GM12878 (cell line): Measurements from ENCODE around the gene CCDC85B. TPM values are rescaled to one million over a fixed set of nuclear protein-coding genes. Genes with fewer than 3 reads are reported as not detected.

ENCODE experiments used
- ATAC-seq: fragments of 200-7000 bp; cut with Tn5 transposase; 3 replicates; pipeline ENCODE4 v1.9.1; 2020; ENCODE audit warnings: mild to moderate bottlenecking, moderate library complexity
- BruUV-seq: library from RNA; stranded (reverse); fragments of 400-500 nt; replicated peaks from 2 replicates; lab custom pipeline; 2021; lab: Mats Ljungman, UMichigan
- CTCF ChIA-PET: fragments of 300-600 bp; sonication (Branson Sonifier 250); formaldehyde crosslinking; extraction: SDS; loops from one replicate; lab custom pipeline; 2021; ENCODE audit warnings: inconsistent platforms; lab: Yijun Ruan, JAX
- POLR2A ChIA-PET: fragments of 350-600 bp; formaldehyde crosslinking; extraction: SDS; loops from one replicate; lab custom pipeline; 2021; ENCODE audit warnings: inconsistent platforms; lab: Charles Lee
- RAD21 ChIA-PET: fragments of 300-600 bp; sonication (Branson Sonifier 250); formaldehyde crosslinking; loops from one replicate; lab custom pipeline; 2023; ENCODE audit warnings: antibody characterized with exemption; ENCODE audit not compliant: unreplicated experiment; lab: Charles Lee
- SMC1A ChIA-PET: fragments of 300-600 bp; sonication (Branson Sonifier 250); formaldehyde crosslinking; loops from one replicate; lab custom pipeline; 2023; ENCODE audit not compliant: unreplicated experiment, uncharacterized antibody; lab: Charles Lee
- DNase-seq: peaks from one replicate; pipeline ENCODE4 v3.0.0-alpha.2; 2011; ENCODE audit warnings: low read depth, low spot score
- FAIRE-seq: peaks from 3 replicates; lab custom pipeline; 2011; peaks lifted over from hg19 to GRCh38; lab: Jason Lieb, UNC
- H2AFZ ChIP-seq: 2 replicates; pipeline ENCODE4 v1.6.0; 2011; ENCODE audit warnings: low read depth, low read length, control low read depth; ENCODE audit not compliant: control insufficient read depth
- H3K27ac ChIP-seq: 2 replicates; pipeline ENCODE4 v1.5.1; 2011; ENCODE audit warnings: control low read depth; ENCODE audit not compliant: control insufficient read depth, insufficient read depth
- H3K27me3 ChIP-seq, 2 experiments: replicated peaks in 1 of 2; 2 replicates each; pipeline versions ENCODE4 v1.6.0 to v1.6.1; 2011; ENCODE audit warnings: low read length in 1 of 2; ENCODE audit not compliant: control insufficient read depth in 2 of 2, insufficient read depth in 2 of 2
- H3K36me3 ChIP-seq, 2 experiments: 2 replicates each; pipeline ENCODE4 v1.5.1; 2011; ENCODE audit warnings: low read length in 1 of 2; ENCODE audit not compliant: control insufficient read depth in 2 of 2, insufficient read depth in 2 of 2
- H3K4me1 ChIP-seq: 2 replicates; pipeline ENCODE4 v1.6.1; 2011; ENCODE audit warnings: mild to moderate bottlenecking, low read length, moderate library complexity, mixed read lengths; ENCODE audit not compliant: control insufficient read depth, insufficient read depth
- H3K4me2 ChIP-seq: 2 replicates; pipeline ENCODE4 v1.6.0; 2011; ENCODE audit warnings: control low read depth; ENCODE audit not compliant: control insufficient read depth, insufficient read depth
- H3K4me3 ChIP-seq: fragments of 200-600 bp; sonication (generic); 2 replicates; pipeline ENCODE4 v1.5.1; 2016
- H3K79me2 ChIP-seq: 2 replicates; pipeline ENCODE4 v1.6.0; 2011; ENCODE audit warnings: low read length; ENCODE audit not compliant: control insufficient read depth, insufficient read depth
- H3K9ac ChIP-seq: 2 replicates; pipeline ENCODE4 v1.8.0; 2011; ENCODE audit warnings: low read length, control low read depth, mixed read lengths; ENCODE audit not compliant: control insufficient read depth, insufficient read depth
- H3K9me3 ChIP-seq: replicated peaks from 3 replicates; pipeline ENCODE4 v1.5.1; 2011; ENCODE audit warnings: mild to moderate bottlenecking, low read length; ENCODE audit not compliant: control insufficient read depth, insufficient read depth
- H4K20me1 ChIP-seq: 2 replicates; pipeline ENCODE4 v1.6.0; 2011; ENCODE audit not compliant: control insufficient read depth, insufficient read depth
- CHD1 ChIP-seq: IDR thresholded peaks from 2 replicates; pipeline ENCODE4 v1.6.1; 2012; ENCODE audit warnings: low read depth, low read length, improper control_type of control experiment
- CHD2 ChIP-seq: IDR thresholded peaks from 2 replicates; pipeline ENCODE4 v1.6.1; 2011; ENCODE audit warnings: low read depth, low read length, improper control_type of control experiment, borderline replicate concordance
- EGR1 ChIP-seq, 2 experiments: IDR thresholded peaks; 1 replicate in 1 of 2; 2 replicates in 1 of 2; pipeline ENCODE4 v1.6.1; 2011 to 2012; ENCODE audit warnings: low read depth in 2 of 2, low read length in 2 of 2, borderline replicate concordance in 1 of 2, mild to moderate bottlenecking in 1 of 2, moderate library complexity in 1 of 2
- ETV6 ChIP-seq, 2 experiments: fragments of 450-650 bp in 1 of 2; IDR thresholded peaks in 1 of 2; conservative IDR thresholded peaks in 1 of 2; 2 replicates each; pipeline ENCODE4 v1.6.1; 2014; ENCODE audit warnings: antibody characterized with exemption in 1 of 2, borderline replicate concordance in 1 of 2, low read depth in 1 of 2, mild to moderate bottlenecking in 1 of 2, moderate library complexity in 1 of 2
- EZH2 ChIP-seq: IDR thresholded peaks from 2 replicates; pipeline ENCODE4 v1.6.1; 2012; ENCODE audit warnings: low read depth, mild to moderate bottlenecking, control low read depth, inconsistent platforms, low read length, borderline replicate concordance; ENCODE audit not compliant: control insufficient read depth
- HDAC6 ChIP-seq: fragments of 200-600 bp; sonication (generic); IDR thresholded peaks from one replicate; pipeline ENCODE4 v1.8.0; 2017; ENCODE audit warnings: antibody characterized with exemption; ENCODE audit not compliant: unreplicated experiment
- LARP7 ChIP-seq: fragments of 450-650 bp; IDR thresholded peaks from 2 replicates; pipeline ENCODE4 v1.6.1; 2017; ENCODE audit warnings: mild to moderate bottlenecking
- NR2C2 ChIP-seq: IDR thresholded peaks from 2 replicates; pipeline ENCODE4 v1.6.1; 2011; ENCODE audit warnings: borderline replicate concordance, low read depth; ENCODE audit not compliant: control insufficient read depth, insufficient read length
- SMARCA5 ChIP-seq: fragments of 450-650 bp; IDR thresholded peaks from 2 replicates; pipeline ENCODE4 v1.6.1; 2017; ENCODE audit warnings: mild to moderate bottlenecking
- SREBF1 ChIP-seq: IDR thresholded peaks from 2 replicates; pipeline ENCODE4 v1.6.1; 2012; ENCODE audit warnings: mild to moderate bottlenecking, low read length
- TARDBP ChIP-seq: IDR thresholded peaks from 2 replicates; pipeline ENCODE4 v1.6.1; 2016; ENCODE audit warnings: borderline replicate concordance
- TBL1XR1 ChIP-seq: IDR thresholded peaks from 2 replicates; pipeline ENCODE4 v1.6.1; 2012; ENCODE audit warnings: low read depth, low read length, improper control_type of control experiment
- TCF12 ChIP-seq: IDR thresholded peaks from 2 replicates; pipeline ENCODE4 v1.6.1; 2011; ENCODE audit warnings: low read depth, mild to moderate bottlenecking, low read length
- ZNF384 ChIP-seq: IDR thresholded peaks from 2 replicates; pipeline ENCODE4 v1.6.1; 2012; ENCODE audit warnings: low read depth, mild to moderate bottlenecking, low read length, improper control_type of control experiment, borderline replicate concordance
- WGBS: methylation state at CpG from one replicate; pipeline ENCODE4 v1.1.6; 2016; ENCODE audit warnings: low lambda C conversion rate; ENCODE audit not compliant: insufficient replicate concordance, insufficient coverage; ENCODE audit errors: missing lambda C conversion rate; 5-methylcytosine and 5-hydroxymethylcytosine counted together
- in situ Hi-C: fragments of 300-500 bp; cut with MboI; formaldehyde crosslinking; loops from 9 replicates; pipeline ENCODE4 v1.14.3; 2018; ENCODE audit warnings: mixed read lengths
- intact Hi-C: fragments of 100-400 bp; cut with micrococcal nuclease; formaldehyde crosslinking; loops from one replicate; pipeline ENCODE4 v1.14.2; 2022; ENCODE audit not compliant: unreplicated experiment
- polyA plus RNA-seq, 11 experiments: library from polyadenylated mRNA; depleted of rRNA in 4 of 11; unstranded in 6 of 11; stranded (reverse) in 5 of 11; fragments of >200 nt; fragmentation: Nextera tagmentation in 4 of 11; fragmentation: Illumina TruSeq in 1 of 11; extraction: Ambion mirVana in 4 of 11; extraction: Trizol in 1 of 11; gene quantifications; 1 replicate in 1 of 11; 2 replicates in 10 of 11; pipeline versions ENCODE4 v1.2.1 to v1.2.3, GENCODE V29; 2011 to 2016; ENCODE audit warnings: inconsistent platforms in 2 of 11, missing spikeins in 2 of 11, low read depth in 1 of 11
- total RNA-seq, 4 experiments: library from RNA; depleted of rRNA in 3 of 4; stranded (reverse); fragments of >200 nt in 3 of 4; fragmentation: Illumina TruSeq in 1 of 4; extraction: Trizol in 1 of 4; gene quantifications; 2 replicates each; pipeline versions ENCODE4 v1.2.1 to v1.2.3, GENCODE V29; 2013 to 2021
- TF ChIP-seq, protein P1 (sequence below): IDR thresholded peaks from 2 replicates; pipeline ENCODE4 v1.6.1; 2011; ENCODE audit warnings: borderline replicate concordance, low read depth, mild to moderate bottlenecking, moderate library complexity, mixed read lengths, low read length; ENCODE audit not compliant: insufficient read depth; ENCODE audit errors: extremely low read length
- TF ChIP-seq, protein P2 (sequence below): fragments of 450-650 bp; IDR thresholded peaks from 2 replicates; pipeline ENCODE4 v1.6.1; 2014; ENCODE audit warnings: mild to moderate bottlenecking
- TF ChIP-seq, protein P3 (sequence below): fragments of 450-650 bp; conservative IDR thresholded peaks from 2 replicates; pipeline ENCODE4 v1.6.1; 2017; ENCODE audit warnings: mild to moderate bottlenecking, moderate library complexity

The CCDC85B gene
- total and polyA plus RNA-seq, 10 of the 15 experiments (the other 5 are each of a cell fraction or from before 2014, with no cell fraction given) = 0.32 to 114 (median 49.5) TPM

DNA sequence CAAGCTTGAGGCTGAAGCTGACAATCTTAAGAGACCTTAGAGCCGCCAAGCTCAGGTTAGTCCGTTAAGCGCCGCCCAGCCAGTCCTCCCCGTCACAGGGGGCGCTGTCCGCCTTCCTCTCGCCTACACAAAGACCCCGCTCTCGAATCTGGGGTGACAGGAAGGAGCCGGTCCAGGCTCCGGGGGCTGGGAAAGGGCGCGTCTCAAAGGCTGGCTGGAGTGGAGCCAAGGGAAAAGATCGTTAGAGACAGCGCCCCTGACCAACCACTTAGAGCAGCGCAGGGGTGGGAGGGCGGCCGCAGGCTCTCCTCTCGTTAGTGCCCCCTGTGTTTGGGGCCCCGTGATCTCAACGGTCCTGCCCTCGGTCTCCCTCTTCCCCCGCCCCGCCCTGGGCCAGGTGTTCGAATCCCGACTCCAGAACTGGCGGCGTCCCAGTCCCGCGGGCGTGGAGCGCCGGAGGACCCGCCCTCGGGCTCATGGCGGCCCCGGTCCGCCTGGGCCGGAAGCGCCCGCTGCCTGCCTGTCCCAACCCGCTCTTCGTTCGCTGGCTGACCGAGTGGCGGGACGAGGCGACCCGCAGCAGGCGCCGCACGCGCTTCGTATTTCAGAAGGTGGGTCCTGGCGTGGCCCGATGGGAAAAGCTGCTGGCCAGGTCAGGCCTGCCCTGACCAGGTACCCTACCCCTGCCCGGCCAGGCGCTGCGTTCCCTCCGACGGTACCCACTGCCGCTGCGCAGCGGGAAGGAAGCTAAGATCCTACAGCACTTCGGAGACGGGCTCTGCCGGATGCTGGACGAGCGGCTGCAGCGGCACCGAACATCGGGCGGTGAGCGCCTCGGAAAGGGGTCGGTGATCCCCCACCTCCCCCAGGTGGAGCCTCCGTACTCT lies 30.0 kb upstream of the CCDC85B start, which contains the start of gene MUS81:
Gene MUS81 (plus strand): TSS at position 156 of the 887 bp plus-strand sequence. CDS start 321 bp downstream, at position 477.
- H4K20me1 ChIP-seq = peaks cover 11% of the 10 kb centered on the region
- peaks cover 51% of the 10 kb centered on the region for H3K79me2 ChIP-seq
- FAIRE-seq (peak; percentile 93), DNase-seq (peak; percentile 82), ATAC-seq (peak; percentile 58)
- peaks cover 23 to 35% of the 10 kb centered on the region in 2 experiments for H3K36me3 ChIP-seq
- 1% methylated on average over 76 of the region's 78 CpGs for WGBS
- in situ Hi-C loops (loop anchor here (25.0 kb wide), 1 partner anchor 1623 kb away; the partner anchor contains the start of genes DNAJC4, FKBP2, NUDT22 and PPP1R14B), intact Hi-C loops (no loop called here)
- TSS peak; percentile 71 for BruUV-seq
- H3K4me3 ChIP-seq = peak within 1 kb of the TSS; percentile 85
- no peaks in the 10 kb centered on the region for H3K27me3 ChIP-seq
- ChIA-PET SMC1A (interaction anchor here (0.6 to 4.3 kb wide), 13 partner anchors 9 to 191 kb away, joined by 3 to 52 read pairs (median 4); partner anchors contain the start of genes BANF1, CCDC85B, FIBP and KAT5), RAD21 (interaction anchor here (0.7 to 5.0 kb wide), 20 partner anchors 11 to 275 kb away, joined by 3 to 76 read pairs (median 5); partner anchors contain the start of genes BANF1, CCDC85B, EIF1AD and FIBP), CTCF (interaction anchor here (0.6 to 5.7 kb wide), 33 partner anchors 10 to 290 kb away, joined by 3 to 146 read pairs (median 4); partner anchors contain the start of genes CCDC85B, CTSW, EFEMP2 and FAM89B), POLR2A (interaction anchor here (0.8 to 5.6 kb wide), 22 partner anchors 9 to 246 kb away, joined by 3 to 155 read pairs (median 6); partner anchors contain the start of genes CCDC85B, EFEMP2, FIBP and KAT5)
- no peaks in the 10 kb centered on the region for H3K9me3 ChIP-seq
- peaks cover 22% of the 10 kb centered on the region for H3K4me1 ChIP-seq
- peak within 1 kb of the TSS; percentile 97 for H3K9ac ChIP-seq
- H3K4me2 ChIP-seq = peak within 1 kb of the TSS; percentile 99
- H3K27ac ChIP-seq = peak within 1 kb of the TSS; percentile 100
- H2AFZ ChIP-seq = peak within 1 kb of the TSS; percentile 74
- TF ChIP-seq, protein P1, sequence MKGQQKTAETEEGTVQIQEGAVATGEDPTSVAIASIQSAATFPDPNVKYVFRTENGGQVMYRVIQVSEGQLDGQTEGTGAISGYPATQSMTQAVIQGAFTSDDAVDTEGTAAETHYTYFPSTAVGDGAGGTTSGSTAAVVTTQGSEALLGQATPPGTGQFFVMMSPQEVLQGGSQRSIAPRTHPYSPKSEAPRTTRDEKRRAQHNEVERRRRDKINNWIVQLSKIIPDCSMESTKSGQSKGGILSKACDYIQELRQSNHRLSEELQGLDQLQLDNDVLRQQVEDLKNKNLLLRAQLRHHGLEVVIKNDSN = no peak
- TF ChIP-seq SREBF1 (no peak), EGR1 (IDR thresholded peaks at IDR 0.05; ENCODE audit: borderline replicate concordance in 1 of 2, low read depth in 2 of 2, low read length in 2 of 2) (peak in 1 of 2 experiments; percentile 88; a peak in 2 of 3 replicates), NR2C2 (no peak), ETV6 (conservative IDR thresholded peaks at IDR 0.05 in 1 of 2, IDR thresholded peaks at IDR 0.05 in 1 of 2; ENCODE audit: borderline replicate concordance in 1 of 2, low read depth in 1 of 2) (no peak; a peak in 1 of 4 replicates), LARP7 (peak; percentile 77; the same call in 1 of the 2 replicates), CHD2 (peak; percentile 67; the same call in 1 of the 2 replicates), EZH2 (no peak), HDAC6 (no peak), SMARCA5 (peak; percentile 18; the same call in 1 of the 2 replicates), TARDBP (0 out of 2 replicates have a peak, but pooled peaks have one; percentile 13), CHD1 (no peak), TCF12 (0 out of 2 replicates have a peak, but pooled peaks have one; percentile 53), ZNF384 (no peak), TBL1XR1 (no peak)
- TF ChIP-seq, protein P2, sequence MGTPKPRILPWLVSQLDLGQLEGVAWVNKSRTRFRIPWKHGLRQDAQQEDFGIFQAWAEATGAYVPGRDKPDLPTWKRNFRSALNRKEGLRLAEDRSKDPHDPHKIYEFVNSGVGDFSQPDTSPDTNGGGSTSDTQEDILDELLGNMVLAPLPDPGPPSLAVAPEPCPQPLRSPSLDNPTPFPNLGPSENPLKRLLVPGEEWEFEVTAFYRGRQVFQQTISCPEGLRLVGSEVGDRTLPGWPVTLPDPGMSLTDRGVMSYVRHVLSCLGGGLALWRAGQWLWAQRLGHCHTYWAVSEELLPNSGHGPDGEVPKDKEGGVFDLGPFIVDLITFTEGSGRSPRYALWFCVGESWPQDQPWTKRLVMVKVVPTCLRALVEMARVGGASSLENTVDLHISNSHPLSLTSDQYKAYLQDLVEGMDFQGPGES = no peak
- TF ChIP-seq, protein P3, sequence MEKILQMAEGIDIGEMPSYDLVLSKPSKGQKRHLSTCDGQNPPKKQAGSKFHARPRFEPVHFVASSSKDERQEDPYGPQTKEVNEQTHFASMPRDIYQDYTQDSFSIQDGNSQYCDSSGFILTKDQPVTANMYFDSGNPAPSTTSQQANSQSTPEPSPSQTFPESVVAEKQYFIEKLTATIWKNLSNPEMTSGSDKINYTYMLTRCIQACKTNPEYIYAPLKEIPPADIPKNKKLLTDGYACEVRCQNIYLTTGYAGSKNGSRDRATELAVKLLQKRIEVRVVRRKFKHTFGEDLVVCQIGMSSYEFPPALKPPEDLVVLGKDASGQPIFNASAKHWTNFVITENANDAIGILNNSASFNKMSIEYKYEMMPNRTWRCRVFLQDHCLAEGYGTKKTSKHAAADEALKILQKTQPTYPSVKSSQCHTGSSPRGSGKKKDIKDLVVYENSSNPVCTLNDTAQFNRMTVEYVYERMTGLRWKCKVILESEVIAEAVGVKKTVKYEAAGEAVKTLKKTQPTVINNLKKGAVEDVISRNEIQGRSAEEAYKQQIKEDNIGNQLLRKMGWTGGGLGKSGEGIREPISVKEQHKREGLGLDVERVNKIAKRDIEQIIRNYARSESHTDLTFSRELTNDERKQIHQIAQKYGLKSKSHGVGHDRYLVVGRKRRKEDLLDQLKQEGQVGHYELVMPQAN = no peak; the same call in none of the 2 replicates
